ENCODE results near the gene HSD17B3. TPM values are rescaled to one million over a fixed set of nuclear protein-coding genes. Genes with fewer than 3 reads are reported as not detected.

Gene HSD17B3
- total RNA-seq, 3 donors from 2014 or later: 1.4 to 1.9 (median 1.6) TPM

DNA sequence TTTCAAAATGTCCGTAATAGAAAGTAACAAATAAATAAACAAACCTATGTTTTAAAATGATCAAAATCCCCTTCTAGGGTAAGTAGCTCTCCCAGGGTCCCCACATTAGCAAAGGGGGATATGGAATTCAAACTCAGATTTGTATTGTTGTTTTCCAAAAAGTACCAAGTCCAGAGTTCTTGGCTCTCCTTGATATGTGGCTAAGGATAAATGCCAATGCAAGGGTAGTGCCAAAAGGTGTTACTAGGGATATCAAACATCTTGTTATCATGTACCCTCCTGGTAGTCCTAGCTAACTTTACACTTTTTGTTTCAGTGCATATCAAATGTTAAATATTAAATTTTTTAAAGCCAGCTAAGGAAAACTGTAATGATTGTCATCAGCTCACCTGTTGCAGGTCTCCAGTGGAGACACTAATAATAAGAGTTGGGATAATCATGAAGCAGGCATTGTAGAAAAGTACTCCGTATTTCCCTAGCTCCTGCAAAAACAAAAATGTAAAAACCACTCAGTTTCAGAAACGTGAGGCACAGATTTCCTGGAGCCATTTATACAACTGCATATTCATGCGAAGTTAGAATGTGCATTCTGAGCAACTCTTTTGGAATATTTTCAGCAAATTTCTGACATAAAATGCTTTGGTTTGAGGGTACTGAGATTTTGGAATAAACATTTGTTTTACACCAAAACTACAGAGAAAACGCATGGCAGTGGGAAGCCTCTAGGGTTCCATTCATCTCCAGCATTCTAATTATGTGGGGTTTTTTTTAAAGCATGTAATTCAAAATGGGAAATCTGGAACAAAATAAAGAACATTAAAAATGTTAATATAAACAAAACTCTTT, 41.8 kb upstream of the HSD17B3 start:
- H3K36me3 ChIP-seq (ENCODE audit: low read depth): no peaks in the 10 kb centered on the region
- TF ChIP-seq, protein P1, sequence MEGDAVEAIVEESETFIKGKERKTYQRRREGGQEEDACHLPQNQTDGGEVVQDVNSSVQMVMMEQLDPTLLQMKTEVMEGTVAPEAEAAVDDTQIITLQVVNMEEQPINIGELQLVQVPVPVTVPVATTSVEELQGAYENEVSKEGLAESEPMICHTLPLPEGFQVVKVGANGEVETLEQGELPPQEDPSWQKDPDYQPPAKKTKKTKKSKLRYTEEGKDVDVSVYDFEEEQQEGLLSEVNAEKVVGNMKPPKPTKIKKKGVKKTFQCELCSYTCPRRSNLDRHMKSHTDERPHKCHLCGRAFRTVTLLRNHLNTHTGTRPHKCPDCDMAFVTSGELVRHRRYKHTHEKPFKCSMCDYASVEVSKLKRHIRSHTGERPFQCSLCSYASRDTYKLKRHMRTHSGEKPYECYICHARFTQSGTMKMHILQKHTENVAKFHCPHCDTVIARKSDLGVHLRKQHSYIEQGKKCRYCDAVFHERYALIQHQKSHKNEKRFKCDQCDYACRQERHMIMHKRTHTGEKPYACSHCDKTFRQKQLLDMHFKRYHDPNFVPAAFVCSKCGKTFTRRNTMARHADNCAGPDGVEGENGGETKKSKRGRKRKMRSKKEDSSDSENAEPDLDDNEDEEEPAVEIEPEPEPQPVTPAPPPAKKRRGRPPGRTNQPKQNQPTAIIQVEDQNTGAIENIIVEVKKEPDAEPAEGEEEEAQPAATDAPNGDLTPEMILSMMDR (IDR thresholded peaks at IDR 0.05): no peak
- no peaks in the 10 kb centered on the region for H3K9me3 ChIP-seq
- H3K4me3 ChIP-seq: no peak overlapping the region
- ATAC-seq (no peak), DNase-seq (no peak)
- intact Hi-C loops (cut with DNase I, micrococcal nuclease): no loop called here
- H3K4me1 ChIP-seq (ENCODE audit: low read depth): peaks cover 6% of the 10 kb centered on the region

- no peaks in the 10 kb centered on the region for H3K36me3 ChIP-seq (ENCODE audit: low read depth)
- intact Hi-C loops (cut with DNase I, micrococcal nuclease): no loop called here
- TF ChIP-seq, protein P1 (IDR thresholded peaks at IDR 0.05): no peak
- ATAC-seq (no peak), DNase-seq (peak in 1 of 3 donors; percentile 18)
- H3K4me1 ChIP-seq (ENCODE audit: low read depth): peaks cover 6% of the 10 kb centered on the region
- no peaks in the 10 kb centered on the region for H3K9me3 ChIP-seq
- H3K4me3 ChIP-seq: no peak overlapping the region
Measured at GRCh38 chr9:96342571-96343245, 40.7 kb upstream of the HSD17B3 start.

GRCh38 chr9:96340707-96341106, 38.7 kb upstream of the HSD17B3 start:
- Histone ChIP-seq H3K4me3 (no peak overlapping the region), H3K9me3 (no peaks in the 10 kb centered on the region), H3K4me1 (ENCODE audit: low read depth) (peaks cover 6% of the 10 kb centered on the region), H3K36me3 (ENCODE audit: low read depth) (no peaks in the 10 kb centered on the region)
- DNase-seq (no peak), ATAC-seq (no peak)
- TF ChIP-seq, protein P1 (IDR thresholded peaks at IDR 0.05): no peak
- intact Hi-C loops (cut with DNase I, micrococcal nuclease): no loop called here

DNA sequence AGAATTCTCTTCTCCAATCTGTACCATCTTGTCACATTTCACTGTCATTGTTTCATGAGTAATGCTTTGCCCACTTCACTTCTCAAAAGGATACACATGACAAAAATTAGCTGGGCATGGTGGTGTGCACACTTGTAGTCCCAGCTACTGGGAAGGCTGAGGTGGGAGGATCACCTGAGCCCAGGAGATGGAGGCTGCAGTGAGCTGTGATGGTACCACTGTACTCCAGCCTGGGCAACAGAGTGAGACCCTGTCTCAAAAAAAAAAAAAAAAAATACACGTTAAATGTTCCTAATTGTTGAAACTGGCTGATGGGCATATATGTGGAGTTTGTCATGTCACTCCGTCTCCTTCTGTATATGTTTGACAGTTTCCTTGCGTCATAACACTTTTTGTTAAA, 36.3 kb upstream of the HSD17B3 start:
- intact Hi-C loops (cut with DNase I, micrococcal nuclease): no loop called here
- no peaks in the 10 kb centered on the region for H3K36me3 ChIP-seq (ENCODE audit: low read depth)

GRCh38 chr9:96333958-96334357, 32.0 kb upstream of the HSD17B3 start:
- intact Hi-C loops (cut with DNase I, micrococcal nuclease): no loop called here
- H3K9me3 ChIP-seq: no peaks in the 10 kb centered on the region
- no peak for DNase-seq
- no peak for ATAC-seq
- TF ChIP-seq, protein P1 (IDR thresholded peaks at IDR 0.05): no peak
- H3K4me1 ChIP-seq (ENCODE audit: low read depth): no peaks in the 10 kb centered on the region
- no peaks in the 10 kb centered on the region for H3K36me3 ChIP-seq (ENCODE audit: low read depth)
- no peak overlapping the region for H3K4me3 ChIP-seq

More for the DNA sequence above, 36.3 kb upstream of the HSD17B3 start:
- Histone ChIP-seq H3K4me1 (ENCODE audit: low read depth) (no peaks in the 10 kb centered on the region), H3K9me3 (no peaks in the 10 kb centered on the region), H3K4me3 (no peak overlapping the region)
- ATAC-seq: no peak
- TF ChIP-seq, protein P1 (IDR thresholded peaks at IDR 0.05): no peak
- no peak for DNase-seq
